ENCODE data around the gene TSHZ1.

TSHZ1 gene

DNA sequence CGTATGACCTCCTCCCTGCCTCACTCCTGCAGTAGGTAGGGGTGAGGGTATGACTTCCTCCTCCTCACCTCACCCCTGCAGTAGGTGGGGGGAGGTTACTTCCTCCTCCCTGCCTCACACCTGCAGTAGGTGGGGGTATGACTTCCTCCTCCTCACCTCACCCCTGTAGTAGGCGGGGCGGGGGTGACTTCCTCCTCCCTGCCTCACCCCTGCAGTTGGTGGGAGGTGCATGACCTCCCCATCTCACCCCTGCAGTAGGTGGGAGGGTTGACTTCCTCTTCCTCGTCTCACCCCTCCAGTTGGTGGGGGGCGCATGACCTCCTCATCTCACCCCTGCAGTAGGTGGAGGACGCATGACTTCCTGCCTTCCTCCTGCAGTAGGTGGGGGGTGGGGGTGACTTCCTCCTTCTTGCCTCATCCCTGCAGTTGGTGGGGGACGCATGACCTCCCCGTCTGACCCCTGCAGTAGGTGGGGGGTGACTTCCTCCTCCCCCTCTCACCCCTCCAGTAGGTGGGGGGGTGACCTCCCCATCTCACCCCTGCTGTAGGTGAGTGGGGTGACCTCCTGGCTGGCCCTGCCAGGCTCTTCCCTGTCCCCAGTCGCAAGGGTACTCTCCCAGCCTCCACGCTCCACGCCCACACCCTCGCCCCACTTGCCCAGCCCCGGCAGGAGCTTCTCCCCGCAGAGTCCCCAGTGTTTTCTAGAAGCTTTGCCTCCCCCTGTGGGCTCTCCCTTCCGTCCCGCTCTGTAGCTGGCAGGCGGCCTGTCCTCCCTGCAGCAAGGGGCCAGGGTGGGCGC lies 39.3 kb downstream of the TSHZ1 start:
- peak in 1 of 2 donors; percentile 39 for DNase-seq

DNA sequence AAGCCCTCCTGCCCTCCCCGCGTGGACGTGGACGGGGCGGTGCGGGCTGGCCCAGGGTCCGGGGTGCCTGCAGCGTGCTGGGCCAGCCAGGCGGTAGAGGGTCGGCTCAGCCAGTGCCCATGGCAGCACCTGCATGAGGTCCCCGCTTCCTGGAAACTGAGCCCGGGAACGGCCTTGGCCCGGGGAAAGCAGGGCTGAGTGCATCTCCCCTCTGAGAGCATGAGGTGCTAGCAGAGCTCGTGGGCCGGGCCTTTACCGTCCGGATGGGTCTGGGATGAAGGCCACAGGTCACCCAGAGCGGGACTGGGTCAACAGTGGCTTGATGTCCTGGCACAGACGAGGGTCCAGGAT lies 39.8 kb downstream of the TSHZ1 start:
- DNase-seq = no peak

DNA sequence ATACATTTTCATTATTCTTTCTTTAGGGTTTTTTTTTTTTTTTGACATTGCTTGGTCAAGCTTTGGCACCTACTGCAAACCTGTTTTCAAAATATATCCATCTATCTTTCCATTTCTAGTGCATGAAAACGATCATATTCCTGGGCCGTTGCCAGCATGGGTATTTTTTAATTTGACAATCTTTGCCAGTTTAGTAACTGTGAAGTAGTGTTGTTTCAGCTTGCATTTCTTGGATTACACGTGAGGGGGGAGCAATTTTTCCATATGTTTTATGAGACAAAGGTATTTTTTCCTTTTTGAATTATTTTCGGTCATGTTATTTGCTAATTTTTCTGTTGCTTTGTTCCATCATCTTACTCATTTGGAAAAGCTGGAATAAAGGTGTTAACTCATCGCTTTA lies 40.9 kb downstream of the TSHZ1 start:
- DNase-seq = no peak

DNA sequence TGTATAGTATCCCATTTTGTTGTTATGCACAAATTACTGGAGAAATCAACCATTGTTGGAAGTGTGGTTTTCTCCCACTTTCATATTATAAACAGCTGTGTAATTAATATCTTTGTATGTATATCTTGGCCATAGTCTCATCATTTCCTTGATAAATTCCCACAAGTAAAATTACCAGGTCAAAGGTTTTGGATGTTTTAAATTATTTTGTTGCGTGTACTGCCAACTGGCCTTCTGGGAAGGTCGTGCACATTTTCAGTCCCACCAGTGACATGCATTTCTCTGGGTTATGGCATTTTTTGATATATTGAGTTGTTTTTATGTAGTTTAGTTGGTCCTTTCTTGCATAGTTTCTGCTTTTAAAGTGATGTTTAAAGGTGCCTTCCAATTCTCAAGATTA lies 41.5 kb downstream of the TSHZ1 start:
- DNase-seq = no peak

DNA sequence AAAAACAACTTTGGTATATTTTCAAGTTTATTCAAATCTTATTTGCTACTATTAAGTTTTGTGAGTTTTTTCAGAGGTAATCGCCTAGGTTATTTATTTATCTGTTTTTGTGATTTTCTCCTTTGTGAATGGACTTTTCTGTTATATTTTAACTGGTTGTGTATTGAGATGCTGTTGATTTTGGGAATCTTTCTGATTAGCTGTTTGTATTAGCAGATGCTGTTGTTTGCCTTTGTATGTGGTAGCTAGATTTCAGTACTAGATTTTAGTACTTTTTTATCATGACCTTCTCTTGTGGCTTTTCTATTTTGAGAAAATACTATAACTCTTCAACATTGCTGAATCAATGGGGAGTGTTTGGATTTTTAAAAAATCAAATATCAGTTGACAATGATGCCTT lies 42.4 kb downstream of the TSHZ1 start:
- no peak for DNase-seq

DNA sequence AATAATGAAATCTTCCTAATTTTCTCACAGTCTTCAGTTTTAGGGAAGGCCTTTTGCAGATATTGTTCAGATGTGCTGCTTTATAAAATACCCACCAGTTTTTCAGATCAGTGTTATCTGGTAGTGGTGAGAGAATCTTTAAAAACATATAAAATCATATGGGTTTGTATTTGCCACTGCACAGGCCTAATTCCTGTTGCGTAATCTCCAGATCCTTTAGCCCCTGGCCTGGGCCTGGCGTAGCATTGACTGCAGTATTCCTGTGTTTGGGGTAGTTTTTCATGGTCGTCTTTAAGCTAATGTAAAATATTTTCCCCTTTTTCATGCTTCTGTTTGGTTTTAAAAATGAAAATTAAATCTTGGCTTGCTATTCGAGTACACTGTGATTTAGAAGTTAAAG lies 43.2 kb downstream of the TSHZ1 start:
- DNase-seq = no peak

DNA sequence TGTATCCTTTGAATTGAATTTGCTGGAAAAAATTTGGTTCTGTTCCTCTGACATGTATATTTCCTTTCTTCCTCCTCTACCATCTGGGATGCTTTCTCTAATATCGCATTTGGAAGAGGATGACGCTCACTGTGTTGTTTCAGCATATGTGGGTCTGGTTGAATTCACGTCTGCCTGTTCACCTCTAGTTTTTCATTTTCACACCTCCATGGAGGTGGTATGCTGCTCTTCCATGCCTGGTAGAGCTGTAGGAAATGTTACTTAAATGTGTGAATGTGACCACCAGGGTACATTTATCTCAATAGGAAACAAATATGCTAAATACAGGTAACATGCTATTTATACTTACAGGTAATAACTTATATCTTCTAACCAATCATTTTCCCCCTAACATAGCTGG lies 44.5 kb downstream of the TSHZ1 start:
- DNase-seq = no peak

DNA sequence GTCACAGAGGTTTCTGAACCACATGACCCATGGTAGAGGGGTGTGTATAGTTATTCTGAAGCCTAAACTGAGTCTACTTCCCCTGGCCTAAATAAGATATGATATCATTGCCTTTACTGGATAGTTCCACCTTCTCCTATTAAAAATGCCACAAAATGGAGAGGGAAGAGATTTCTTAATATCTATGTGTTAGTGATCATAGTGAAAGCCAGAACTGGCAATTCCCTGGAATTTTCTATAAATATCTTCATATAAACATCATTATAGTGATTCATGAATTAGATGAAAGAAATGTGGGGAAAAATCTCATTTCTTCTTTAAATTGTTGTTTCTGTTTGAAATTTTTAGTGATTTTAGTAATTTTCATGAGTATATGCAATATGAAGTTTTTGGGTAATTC lies 45.8 kb downstream of the TSHZ1 start:
- DNase-seq = no peak

DNA sequence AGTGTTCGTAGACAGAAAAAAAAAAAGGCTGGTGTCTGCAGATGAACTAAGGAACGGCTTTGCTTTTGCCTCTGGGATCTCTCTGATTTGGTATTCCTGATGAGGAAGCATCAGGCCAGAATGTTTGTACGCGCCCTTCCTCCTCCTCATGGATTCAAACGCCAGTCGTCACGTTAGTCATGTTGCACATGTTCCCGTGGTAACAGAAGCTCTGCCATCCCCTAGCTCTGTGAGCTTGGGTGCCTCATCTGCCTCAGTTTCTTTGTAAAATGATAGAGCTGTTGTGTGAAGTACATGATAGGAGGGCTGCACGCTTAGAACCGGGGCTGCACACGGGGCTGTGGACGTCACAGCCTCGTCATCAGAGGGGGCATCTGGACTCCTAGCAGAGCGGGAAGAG lies 47.0 kb downstream of the TSHZ1 start:
- DNase-seq = no peak

DNA sequence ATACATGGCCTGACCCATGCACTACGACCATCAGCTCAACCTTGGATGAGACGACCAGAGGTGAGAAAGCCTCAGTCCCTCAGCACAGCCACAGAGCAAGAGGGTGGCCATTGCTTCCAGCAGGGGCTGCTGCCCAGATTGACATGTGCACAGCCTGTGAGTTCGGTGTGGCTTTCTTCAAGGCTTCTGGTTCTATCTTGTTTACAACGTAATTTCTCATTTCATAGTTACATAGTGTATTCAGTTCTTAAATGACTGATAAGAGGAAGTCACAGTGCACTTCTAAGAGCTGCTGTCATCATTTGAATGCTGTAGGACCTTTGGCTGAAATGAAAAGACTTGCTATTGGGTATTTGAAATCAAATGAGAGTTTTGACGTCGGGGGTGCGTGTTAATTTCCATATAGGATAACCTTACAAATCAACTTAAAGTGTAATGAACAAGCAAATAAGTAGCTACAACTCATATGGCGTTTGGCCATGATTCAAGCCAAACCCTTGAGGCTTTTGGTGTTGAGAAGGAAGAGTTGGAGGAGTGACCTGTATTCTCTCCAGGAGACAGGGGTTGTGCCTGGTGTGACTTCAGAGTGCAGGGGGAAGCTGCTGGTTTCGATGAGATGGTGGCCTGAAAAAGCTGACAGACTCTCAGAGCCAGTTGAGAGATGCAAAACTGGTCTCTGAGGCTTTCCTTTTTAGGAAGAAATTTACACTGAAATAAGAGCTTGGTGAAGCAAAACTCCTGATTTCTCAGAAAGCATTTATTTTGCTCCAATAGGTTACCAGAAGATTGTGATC lies 51.0 kb downstream of the TSHZ1 start:
- no peak for DNase-seq

DNA sequence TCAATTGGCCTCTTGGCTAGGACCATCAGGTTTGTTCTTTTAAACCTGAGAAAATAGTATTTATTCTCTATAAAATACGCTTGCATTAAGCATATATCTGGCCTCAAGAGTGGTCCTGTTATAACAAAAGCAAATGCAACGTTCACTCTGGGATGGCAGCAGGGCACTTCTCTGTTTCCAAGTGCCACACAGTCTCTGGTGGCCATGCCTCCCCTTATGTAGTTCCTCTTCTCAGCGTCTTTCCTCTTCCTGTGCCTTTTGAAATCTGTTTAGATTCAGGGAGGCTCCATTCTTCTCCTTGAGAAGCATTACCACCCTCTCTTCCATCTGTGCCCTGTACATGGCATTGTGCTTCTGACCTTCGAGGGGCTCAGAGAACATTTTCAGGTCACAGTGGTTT lies 51.9 kb downstream of the TSHZ1 start:
- DNase-seq = no peak

DNA sequence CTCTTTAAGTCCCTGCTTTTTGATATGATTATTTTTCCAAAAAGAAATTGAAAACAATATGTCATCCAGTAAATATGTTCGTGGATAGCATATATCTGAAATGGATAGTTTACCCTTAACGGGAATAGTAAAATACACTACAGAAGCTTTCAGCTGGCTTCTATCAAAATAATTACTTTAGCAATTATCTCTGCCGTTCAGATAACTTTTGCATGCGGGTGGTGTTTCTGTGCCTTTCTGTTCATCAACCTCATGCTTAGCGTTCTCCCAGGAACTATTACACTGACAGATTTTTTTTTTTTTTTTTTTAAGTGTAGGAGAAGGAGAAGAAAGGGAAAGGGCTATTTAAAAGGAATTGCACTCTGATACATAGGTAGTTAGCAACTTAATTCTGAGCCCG lies 53.6 kb downstream of the TSHZ1 start:
- no peak for DNase-seq

DNA sequence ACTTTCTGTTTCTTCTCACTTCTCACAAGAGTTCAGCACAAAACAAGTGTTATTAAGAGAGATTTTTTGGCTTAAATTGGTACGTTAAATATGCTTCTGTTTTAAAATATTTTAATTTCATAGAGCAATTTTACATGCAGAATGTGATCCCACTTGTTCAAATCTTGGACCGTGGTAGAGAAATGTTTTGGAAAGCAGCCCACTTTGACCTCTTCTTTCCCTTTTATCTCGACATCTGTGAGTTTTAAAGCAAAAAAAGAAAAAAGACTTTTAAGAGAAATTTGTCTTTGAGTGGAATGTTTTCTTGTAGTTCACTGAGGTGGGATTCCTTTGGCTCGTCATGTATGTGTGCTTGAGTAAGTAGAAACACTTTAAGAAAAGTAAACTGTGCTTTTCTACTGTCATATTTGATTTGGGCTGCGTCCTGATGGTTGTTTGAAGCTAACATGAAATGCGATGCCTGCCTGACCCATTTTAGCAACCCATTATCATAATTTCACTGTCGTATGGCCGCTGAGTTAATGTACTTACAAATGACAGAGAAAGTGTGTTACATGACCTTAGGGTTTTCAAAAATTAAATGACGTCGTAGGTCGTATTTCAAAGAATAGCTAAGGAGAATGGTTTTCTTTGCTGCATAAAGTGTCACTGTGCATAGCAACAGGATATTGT lies 54.5 kb downstream of the TSHZ1 start:
- DNase-seq = no peak

DNA sequence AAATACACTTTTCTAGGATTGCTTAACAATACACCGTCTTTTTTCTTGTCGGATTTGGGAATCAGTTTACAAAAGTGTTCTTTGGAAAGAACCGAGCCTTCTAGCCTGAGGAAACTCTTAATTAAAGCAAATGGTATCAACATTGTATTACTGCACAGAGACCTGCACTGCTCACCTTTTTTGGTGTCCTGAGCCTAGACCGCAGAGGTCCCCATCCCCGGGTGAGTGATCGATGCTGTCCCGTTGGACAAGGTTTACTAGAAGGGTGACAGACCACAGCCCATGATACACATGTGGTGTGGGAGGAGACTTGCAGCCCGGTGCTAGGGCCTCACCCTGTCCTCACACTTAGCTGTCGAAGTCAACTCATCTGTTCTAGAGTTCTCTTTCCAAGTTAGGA lies 55.3 kb downstream of the TSHZ1 start:
- DNase-seq = no peak

DNA sequence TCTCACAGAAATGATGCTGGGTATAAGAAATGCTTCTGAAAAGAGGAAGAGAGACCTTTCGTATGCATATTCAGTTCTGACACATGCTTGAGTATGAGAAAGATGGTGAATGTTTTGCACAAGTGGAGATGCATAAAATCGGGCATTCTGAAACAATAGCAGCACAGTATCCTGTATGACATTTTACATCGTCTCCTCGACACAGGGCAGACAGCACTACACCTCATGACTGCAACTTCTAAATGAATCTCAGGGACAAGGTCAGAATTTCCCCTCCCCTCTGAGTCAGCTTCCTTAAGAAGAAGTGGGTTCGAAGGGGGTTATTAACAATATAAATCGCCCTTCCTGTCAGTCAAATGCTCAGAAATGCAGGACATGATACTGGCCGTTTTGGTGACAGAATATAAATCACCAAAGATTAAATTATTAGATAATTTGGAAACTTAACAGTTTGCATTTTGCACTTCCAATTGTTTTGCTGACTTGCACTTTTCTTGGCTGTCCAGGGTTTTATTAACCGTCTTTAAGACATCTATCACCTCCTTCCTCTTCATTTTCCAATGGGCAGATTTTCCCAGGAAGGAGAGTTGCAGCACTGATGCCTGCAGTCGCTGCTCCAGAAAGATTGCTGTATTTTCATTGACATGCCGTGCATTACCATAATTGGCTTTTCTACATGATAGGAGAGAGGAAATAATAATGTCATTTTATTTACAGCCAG lies 57.2 kb downstream of the TSHZ1 start:
- DNase-seq = no peak

DNA sequence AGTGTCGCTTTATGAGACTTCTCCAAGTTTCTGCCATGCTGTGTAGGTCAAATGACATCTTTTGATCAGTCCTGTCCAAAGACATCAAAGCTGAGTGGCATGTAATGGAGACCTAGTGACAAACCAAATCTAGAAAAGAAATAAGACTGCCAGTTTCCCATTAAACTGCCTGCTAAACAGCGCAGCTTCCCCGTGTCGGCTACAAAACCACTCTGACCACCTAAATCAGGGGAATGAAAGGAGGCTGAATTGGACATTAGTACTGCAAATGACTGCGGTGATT lies 57.7 kb downstream of the TSHZ1 start:
- DNase-seq = no peak

DNA sequence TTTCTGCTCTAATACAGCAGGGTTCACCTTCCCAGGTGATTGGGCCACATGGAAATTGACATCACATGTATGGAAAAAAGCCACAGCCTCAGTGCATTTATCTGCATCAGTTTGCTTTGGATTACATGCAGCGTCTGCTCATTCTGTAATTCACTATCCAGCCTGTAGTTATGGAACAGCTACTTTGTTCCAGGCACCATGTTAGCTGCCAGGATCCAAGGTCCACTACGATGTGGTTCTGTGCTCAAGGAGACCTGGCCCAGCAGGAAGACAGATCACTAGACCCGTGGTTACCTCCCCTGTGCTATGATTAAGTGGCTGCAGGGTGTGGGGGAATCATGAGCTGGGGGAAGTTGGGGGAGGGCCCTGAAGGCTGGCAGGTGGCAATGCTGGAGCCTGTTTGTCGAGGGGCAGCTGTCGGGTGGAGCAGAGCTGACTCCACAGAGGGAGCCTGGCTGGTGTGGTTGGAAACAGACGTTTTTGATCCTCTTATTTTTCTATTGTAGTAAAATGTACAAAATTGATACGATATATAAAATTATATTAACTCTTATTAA lies 58.6 kb downstream of the TSHZ1 start:
- DNase-seq = no peak

DNA sequence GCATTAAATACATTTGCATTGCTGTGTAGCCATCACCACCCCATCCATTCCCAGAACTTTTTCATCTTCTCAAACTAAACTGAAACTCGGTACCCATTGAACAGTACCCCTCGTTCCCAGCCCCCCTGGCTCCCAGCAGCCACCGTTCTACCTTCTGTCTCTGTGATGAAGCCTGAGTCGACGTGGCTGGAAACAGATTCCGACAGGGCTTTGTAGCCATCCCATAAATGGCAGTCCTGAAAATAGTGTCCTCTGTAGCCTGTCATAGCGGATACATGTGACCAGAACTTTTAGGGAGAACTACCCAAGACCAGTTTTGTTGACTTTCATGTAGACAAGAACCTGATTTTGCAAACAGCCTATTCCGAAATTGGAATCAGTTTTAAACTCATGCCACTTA lies 59.1 kb downstream of the TSHZ1 start:
- no peak for DNase-seq

DNA sequence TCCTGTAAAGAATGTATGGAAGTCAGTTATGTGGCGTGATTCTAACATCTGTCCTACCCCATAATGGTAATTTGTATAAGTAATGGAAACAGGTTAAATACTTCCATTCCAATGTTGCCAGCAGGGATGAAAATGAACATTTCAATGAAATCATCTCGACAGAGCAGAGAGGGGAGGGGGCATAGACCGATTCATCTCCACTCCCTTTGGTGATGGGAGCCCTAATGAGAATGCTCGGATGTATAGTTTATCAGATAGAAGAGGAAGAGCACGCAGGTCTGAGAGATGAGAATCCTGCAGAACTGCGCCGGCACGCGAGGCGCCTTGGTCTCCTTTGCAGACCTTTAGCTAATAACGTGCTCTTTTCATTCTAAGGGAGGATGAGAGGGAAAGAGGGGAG lies 61.4 kb downstream of the TSHZ1 start:
- no peak for DNase-seq

DNA sequence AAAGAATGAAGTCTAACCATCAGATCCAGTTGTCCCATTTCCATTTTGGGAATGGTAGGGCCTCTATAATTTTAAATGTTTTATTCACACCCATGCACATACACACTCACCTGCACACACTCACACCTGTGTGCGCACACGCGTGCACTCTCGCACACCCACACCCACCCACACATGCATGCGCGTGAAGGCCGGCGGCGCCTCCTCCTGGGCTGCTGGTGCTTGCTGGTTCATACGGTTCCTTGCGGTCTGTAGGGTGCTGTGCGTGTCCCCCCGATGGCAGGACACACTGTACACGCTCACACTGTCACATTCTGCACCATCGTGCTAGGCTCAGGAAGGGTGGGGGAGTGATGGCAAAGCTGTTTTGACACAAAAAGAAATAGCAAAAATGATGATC lies 63.2 kb downstream of the TSHZ1 start:
- DNase-seq = no peak

DNA sequence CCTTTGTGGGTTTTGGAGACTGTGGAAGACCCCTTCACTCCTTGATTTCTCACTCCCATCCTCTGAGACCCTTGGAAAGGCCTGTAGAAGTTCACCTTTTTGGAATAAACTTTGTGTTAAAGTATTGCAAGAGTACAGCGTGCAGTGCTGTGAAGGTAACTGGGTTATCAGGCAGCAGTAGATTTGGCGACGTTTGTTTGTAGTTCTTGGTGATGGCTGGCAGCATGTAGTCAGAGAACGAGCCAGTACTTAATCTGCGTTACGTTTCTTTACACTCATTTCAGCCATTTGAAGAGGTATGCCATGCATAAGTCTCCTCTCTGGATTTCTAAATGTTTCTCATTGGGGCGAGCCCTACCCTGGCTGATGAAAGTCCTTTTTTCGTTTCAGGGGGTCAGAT lies 64.6 kb downstream of the TSHZ1 start:
- no peak for DNase-seq

DNA sequence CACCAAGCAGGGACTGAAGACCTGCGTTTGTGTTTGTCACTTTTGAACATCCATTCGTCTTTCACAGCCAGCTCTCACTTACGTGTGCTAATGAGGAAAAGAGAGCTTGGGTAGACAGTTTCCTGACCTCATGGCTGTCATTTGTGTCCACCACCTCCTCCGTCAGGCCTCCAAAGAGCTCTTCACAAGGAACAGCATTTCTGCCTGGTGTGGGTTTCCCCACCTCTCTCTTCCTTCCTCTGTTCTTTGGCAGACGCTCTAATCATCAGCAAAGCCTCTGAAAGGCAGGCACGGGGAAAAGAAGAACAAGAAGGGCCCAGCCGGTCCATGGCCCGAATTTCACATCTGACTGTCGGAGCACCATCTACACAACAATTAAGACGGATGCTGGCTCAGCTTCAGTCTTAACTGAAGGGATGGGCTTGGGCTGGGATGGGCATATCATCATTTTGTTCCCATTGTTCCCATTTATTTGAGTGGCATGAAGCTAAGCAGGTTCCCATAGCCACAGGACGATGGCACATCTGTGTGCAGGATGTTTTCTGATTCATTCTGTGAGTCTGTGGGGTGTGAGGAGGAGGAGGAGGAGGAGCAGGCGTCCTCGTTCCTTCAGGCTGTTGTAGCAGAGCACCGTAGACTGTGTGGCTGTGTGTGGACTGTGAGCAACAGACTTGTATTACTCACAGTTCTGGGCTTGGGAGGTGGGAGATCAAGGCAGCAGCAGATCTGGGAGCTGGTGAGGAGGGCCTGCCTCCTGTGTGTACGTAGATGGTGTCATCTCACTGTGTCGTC lies 66.4 kb downstream of the TSHZ1 start:
- DNase-seq = no peak

DNA sequence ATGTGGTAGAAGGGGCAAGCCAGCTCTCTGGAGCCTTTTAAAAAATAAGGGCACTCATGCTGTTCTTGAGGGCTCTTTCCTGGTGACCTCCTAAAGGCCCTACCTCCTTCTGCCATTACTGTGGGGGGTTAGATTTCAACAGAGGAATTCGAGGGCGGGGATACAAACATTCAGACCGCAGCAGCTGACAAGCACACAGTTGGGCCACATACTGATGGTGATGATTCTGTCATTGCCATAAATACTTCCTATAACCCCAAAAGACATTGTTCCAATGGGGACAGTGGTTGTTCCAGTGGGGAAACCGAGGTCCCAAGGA lies 67.0 kb downstream of the TSHZ1 start:
- DNase-seq = no peak

Measured in CD4-positive, alpha-beta T cell treated with Interferon alpha-2 for 1 hour (primary cell).